Esophagus mucosa (tissue), 1 donor: ENCODE results near the gene RRH. TPM values are rescaled to one million over a fixed set of nuclear protein-coding genes. Genes with fewer than 3 reads are reported as not detected.
"Not testable (repeated sequence)": the region's sequence is repeated elsewhere in the genome, so short reads cannot be mapped to it uniquely, and the experiment has no call there.

ENCODE experiments used
- ATAC-seq: fragments of 200-7000 bp; cut with Tn5 transposase; one replicate; pipeline ENCODE4 v1.9.1; 2020
- total RNA-seq: library from RNA; stranded (reverse); gene quantifications from one replicate; pipeline ENCODE4 v1.2.4, GENCODE V29; 2023
- donor health status: DM: yes; HTN: yes; CAD: no.

Gene RRH
- 0.16 TPM for total RNA-seq

GRCh38 chr4:109827672-109828071 is at the start of gene RRH:
TSS of gene RRH (plus strand) at chr4:109827972. CDS start at chr4:109828028, 56 bp downstream.
- no peak for ATAC-seq

- not testable (repeated sequence) for ATAC-seq
Measured at GRCh38 chr4:109782092-109782491, 45.7 kb upstream of the RRH start.

GRCh38 chr4:109786846-109787245 is 40.9 kb upstream of the RRH start:
- ATAC-seq, result no peak

GRCh38 chr4:109787807-109788206 is 40.0 kb upstream of the RRH start:
- no peak for ATAC-seq

- ATAC-seq, result no peak
Measured at GRCh38 chr4:109795059-109795458, 32.7 kb upstream of the RRH start.

GRCh38 chr4:109798866-109799265 is 28.9 kb upstream of the RRH start:
- ATAC-seq, result peak; percentile 49

- peak; percentile 52 for ATAC-seq
Measured at GRCh38 chr4:109801099-109801789, 26.5 kb upstream of the RRH start.

GRCh38 chr4:109801895-109802319 is 25.9 kb upstream of the RRH start, which contains the start of gene CFI:
TSS of gene CFI (minus strand) at chr4:109801999. CDS start at chr4:109801971, 28 bp downstream.
- ATAC-seq, result peak; percentile 78

GRCh38 chr4:109803924-109804571 is 23.7 kb upstream of the RRH start:
- peak; percentile 71 for ATAC-seq

- no peak for ATAC-seq
Measured at GRCh38 chr4:109809655-109810054, 18.1 kb upstream of the RRH start.

GRCh38 chr4:109810552-109811387 is 17.0 kb upstream of the RRH start:
- no peak for ATAC-seq

- ATAC-seq, result no peak
Measured at GRCh38 chr4:109811707-109812106, 16.1 kb upstream of the RRH start.

GRCh38 chr4:109815151-109816081 is 12.4 kb upstream of the RRH start, which contains the start of gene GAR1:
TSS of gene GAR1 (plus strand) at chr4:109815762. CDS start at chr4:109816165, 403 bp downstream.
- ATAC-seq, result peak; percentile 99

GRCh38 chr4:109816082-109816442 is 11.7 kb upstream of the RRH start:
- ATAC-seq, result no peak

- no peak for ATAC-seq
Measured at GRCh38 chr4:109816894-109817293, 10.9 kb upstream of the RRH start.

GRCh38 chr4:109818268-109818667 is 9.5 kb upstream of the RRH start:
- ATAC-seq, result no peak

- peak; percentile 45 for ATAC-seq
Measured at GRCh38 chr4:109820563-109820962, 7.2 kb upstream of the RRH start.

- no peak for ATAC-seq
Measured at GRCh38 chr4:109821185-109821584, 6.6 kb upstream of the RRH start.

- peak; percentile 47 for ATAC-seq
Measured at GRCh38 chr4:109826719-109827118, 1.1 kb upstream of the RRH start.

- no peak for ATAC-seq
Measured at GRCh38 chr4:109833756-109834155, 6.0 kb downstream of the RRH start.

GRCh38 chr4:109836985-109837384 is 9.2 kb downstream of the RRH start:
- ATAC-seq, result no peak
